Measurements from ENCODE around the gene HMGXB4.

DNA sequence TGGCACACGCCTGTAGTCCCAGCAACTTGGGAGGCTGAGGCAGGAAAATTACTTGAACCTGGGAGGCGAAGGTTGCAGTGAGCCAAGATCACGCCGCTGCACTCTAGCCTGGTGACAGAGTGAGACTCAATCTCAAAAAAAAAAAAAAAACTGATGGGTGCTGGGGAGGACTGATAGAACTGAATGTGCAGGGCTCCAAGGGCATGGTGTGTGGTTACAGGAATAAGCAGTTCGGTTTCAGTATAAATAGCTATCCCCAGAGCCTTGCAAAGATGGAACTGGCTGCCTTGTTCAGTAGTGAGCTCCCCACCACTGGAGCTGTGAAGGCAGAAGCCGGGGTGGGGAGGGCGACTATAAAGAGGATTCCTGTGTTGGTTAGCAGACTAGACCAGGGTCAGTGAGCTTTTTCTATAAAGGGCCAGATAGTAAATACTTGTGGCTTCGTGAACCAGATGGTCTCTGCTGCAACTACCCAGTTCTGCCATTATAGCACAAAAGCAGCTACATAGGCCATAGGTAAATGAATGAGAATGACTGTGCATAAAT, 48.3 kb downstream of the HMGXB4 start:
- TF ChIP-seq POLR2A (IDR thresholded peaks at IDR 0.05), result no peak
- TF ChIP-seq, protein P1, sequence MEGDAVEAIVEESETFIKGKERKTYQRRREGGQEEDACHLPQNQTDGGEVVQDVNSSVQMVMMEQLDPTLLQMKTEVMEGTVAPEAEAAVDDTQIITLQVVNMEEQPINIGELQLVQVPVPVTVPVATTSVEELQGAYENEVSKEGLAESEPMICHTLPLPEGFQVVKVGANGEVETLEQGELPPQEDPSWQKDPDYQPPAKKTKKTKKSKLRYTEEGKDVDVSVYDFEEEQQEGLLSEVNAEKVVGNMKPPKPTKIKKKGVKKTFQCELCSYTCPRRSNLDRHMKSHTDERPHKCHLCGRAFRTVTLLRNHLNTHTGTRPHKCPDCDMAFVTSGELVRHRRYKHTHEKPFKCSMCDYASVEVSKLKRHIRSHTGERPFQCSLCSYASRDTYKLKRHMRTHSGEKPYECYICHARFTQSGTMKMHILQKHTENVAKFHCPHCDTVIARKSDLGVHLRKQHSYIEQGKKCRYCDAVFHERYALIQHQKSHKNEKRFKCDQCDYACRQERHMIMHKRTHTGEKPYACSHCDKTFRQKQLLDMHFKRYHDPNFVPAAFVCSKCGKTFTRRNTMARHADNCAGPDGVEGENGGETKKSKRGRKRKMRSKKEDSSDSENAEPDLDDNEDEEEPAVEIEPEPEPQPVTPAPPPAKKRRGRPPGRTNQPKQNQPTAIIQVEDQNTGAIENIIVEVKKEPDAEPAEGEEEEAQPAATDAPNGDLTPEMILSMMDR (IDR thresholded peaks at IDR 0.05), result no peak

Measured in testis (tissue), 2 donors.